GM12891 (cell line): ENCODE data around the gene PHKG2.

Experiments
- POLR2A ChIP-seq: IDR thresholded peaks from 2 replicates; pipeline ENCODE4 v1.6.1; 2011; ENCODE audit warnings: low read depth, low read length, control low read depth
- POLR2AphosphoS5 ChIP-seq: IDR thresholded peaks from 2 replicates; pipeline ENCODE4 v1.6.1; 2011; ENCODE audit warnings: low read depth, low read length, control low read depth
- POU2F2 ChIP-seq: IDR thresholded peaks from 2 replicates; pipeline ENCODE4 v1.6.1; 2011; ENCODE audit warnings: low read depth, mild to moderate bottlenecking, control low read depth, low read length, moderate library complexity
- SPI1 ChIP-seq: IDR thresholded peaks from 2 replicates; pipeline ENCODE4 v1.6.1; 2011; ENCODE audit warnings: low read depth, low read length, control low read depth
- TAF1 ChIP-seq: IDR thresholded peaks from 2 replicates; pipeline ENCODE4 v1.6.1; 2011; ENCODE audit warnings: low read depth, low read length, control low read depth

- TF ChIP-seq POLR2A (no peak), POLR2AphosphoS5 (no peak), TAF1 (no peak), POU2F2 (no peak), SPI1 (no peak)
These were observed 44.3 kb upstream of the PHKG2 start for GRCh38 chr16:30703971-30704370.
